DND-41 (cell line): ENCODE measurements around the gene TP53I13.

Experiments used
- ATAC-seq: fragments of 200-7000 bp; cut with Tn5 transposase; 3 replicates; pipeline ENCODE4 v1.9.1; 2021; ENCODE audit warnings: low read depth; ENCODE audit not compliant: insufficient read depth
- DNase-seq: peaks from one replicate; pipeline ENCODE4 v3.0.0-alpha.2; 2020
- H2AFZ ChIP-seq: 2 replicates; pipeline ENCODE4 v1.6.0; 2012; ENCODE audit warnings: low read depth, low read length
- H3K27ac ChIP-seq: 2 replicates; pipeline ENCODE4 v1.5.1; 2012; ENCODE audit warnings: low read length, inconsistent platforms
- H3K27me3 ChIP-seq: fragments of 200-600 bp; sonication (generic); 2 replicates; pipeline ENCODE4 v1.6.0; 2012; ENCODE audit warnings: low read length, mild to moderate bottlenecking, inconsistent platforms; ENCODE audit not compliant: insufficient read depth, poor library complexity
- H3K36me3 ChIP-seq: 2 replicates; pipeline ENCODE4 v1.5.1; 2012; ENCODE audit warnings: low read length, inconsistent platforms; ENCODE audit not compliant: insufficient read depth
- H3K4me1 ChIP-seq: 2 replicates; pipeline ENCODE4 v1.5.1; 2012; ENCODE audit warnings: mild to moderate bottlenecking, low read length; ENCODE audit not compliant: insufficient read depth
- H3K4me2 ChIP-seq: 2 replicates; pipeline ENCODE4 v1.6.0; 2012; ENCODE audit warnings: mild to moderate bottlenecking, moderate library complexity, low read length, inconsistent platforms; ENCODE audit not compliant: insufficient read depth
- H3K4me3 ChIP-seq, 2 experiments: fragments of 200-600 bp in 1 of 2; shearing (Covaris generic) in 1 of 2; 2 replicates each; pipeline ENCODE4 v1.5.1; 2012 to 2016; ENCODE audit warnings: inconsistent platforms in 2 of 2, low read length in 2 of 2, mild to moderate bottlenecking in 2 of 2, low read depth in 1 of 2, moderate library complexity in 1 of 2
- H3K79me2 ChIP-seq: 2 replicates; pipeline ENCODE4 v1.6.0; 2012; ENCODE audit warnings: low read length, inconsistent platforms; ENCODE audit not compliant: insufficient read depth
- H3K9ac ChIP-seq: 2 replicates; pipeline ENCODE4 v1.6.0; 2012; ENCODE audit warnings: low read depth, mild to moderate bottlenecking, inconsistent platforms, low read length, moderate library complexity
- H3K9me3 ChIP-seq: 2 replicates; pipeline ENCODE4 v1.5.1; 2012; ENCODE audit warnings: low read length, moderate library complexity, mild to moderate bottlenecking, inconsistent platforms; ENCODE audit not compliant: insufficient read depth, severe bottlenecking
- H4K20me1 ChIP-seq: 2 replicates; pipeline ENCODE4 v1.6.0; 2012; ENCODE audit warnings: low read length; ENCODE audit not compliant: insufficient read depth
- CTCF ChIP-seq: IDR thresholded peaks from 2 replicates; pipeline ENCODE4 v1.5.1; 2012; ENCODE audit warnings: borderline replicate concordance, low read length, moderate library complexity, mild to moderate bottlenecking; ENCODE audit not compliant: poor library complexity, severe bottlenecking; ENCODE audit errors: extremely low read depth
- EZH2 ChIP-seq: IDR thresholded peaks from 3 replicates; pipeline ENCODE4 v1.6.1; 2012; ENCODE audit warnings: borderline replicate concordance, low read depth, mild to moderate bottlenecking, moderate library complexity, low read length, inconsistent platforms; ENCODE audit not compliant: severe bottlenecking

Gene TP53I13

GRCh38 chr17:29568331-29569244, at the start of gene TP53I13:
Gene TP53I13, plus strand, starts transcription at chr17:29568701. Its CDS starts 58 bp downstream, at chr17:29568759.
- ATAC-seq, result peak; percentile 69
- H3K27ac ChIP-seq, result peak within 1 kb of the TSS; percentile 95

DNA sequence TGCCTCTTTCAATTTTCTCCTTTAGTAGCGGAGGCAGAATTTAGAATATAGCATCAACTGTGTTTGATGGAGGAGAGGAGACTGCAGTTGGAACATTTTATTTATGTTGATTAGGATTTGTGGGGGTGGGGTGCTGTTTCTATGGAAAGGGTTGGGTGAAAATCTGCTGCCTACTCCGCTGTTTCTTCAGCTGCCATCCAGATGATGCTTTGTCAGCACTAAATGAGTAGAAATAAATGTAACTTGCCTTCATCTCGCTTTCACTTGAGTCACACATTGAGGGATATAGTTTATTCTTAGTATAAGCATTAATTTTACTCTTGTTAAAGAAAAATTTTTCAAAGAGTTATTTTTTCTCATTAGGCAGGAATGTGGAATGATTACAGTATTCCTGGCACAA, 43.8 kb upstream of the TP53I13 start:
- H3K9ac ChIP-seq, result no peak overlapping the region
- no peak overlapping the region for H3K4me2 ChIP-seq
- no peaks in the 10 kb centered on the region for H3K27me3 ChIP-seq
- DNase-seq, result no peak
- no peak for ATAC-seq
- no peaks in the 10 kb centered on the region for H3K79me2 ChIP-seq
- H3K27ac ChIP-seq, result no peak overlapping the region
- H3K36me3 ChIP-seq, result peaks cover 78% of the 10 kb centered on the region
- no peak for TF ChIP-seq EZH2
- TF ChIP-seq CTCF, result no peak
- no peak overlapping the region for H2AFZ ChIP-seq
- H4K20me1 ChIP-seq, result no peaks in the 10 kb centered on the region
- H3K4me1 ChIP-seq, result no peaks in the 10 kb centered on the region
- no peaks in the 10 kb centered on the region for H3K9me3 ChIP-seq
- H3K4me3 ChIP-seq, result no peak overlapping the region

More at GRCh38 chr17:29568331-29569244, at the start of gene TP53I13:
- Histone ChIP-seq H3K4me2 (peak within 1 kb of the TSS; percentile 96), H3K9me3 (no peaks in the 10 kb centered on the region), H3K9ac (peak within 1 kb of the TSS; percentile 92), H4K20me1 (peaks cover 29% of the 10 kb centered on the region), H3K4me3 (peak within 1 kb of the TSS; percentile 67 to 84), H2AFZ (peak within 1 kb of the TSS; percentile 92), H3K36me3 (peaks cover 19% of the 10 kb centered on the region), H3K79me2 (peaks cover 38% of the 10 kb centered on the region), H3K27me3 (peaks cover 9% of the 10 kb centered on the region), H3K4me1 (peaks cover 54% of the 10 kb centered on the region)
- TF ChIP-seq CTCF (no peak), EZH2 (no peak)
- peak; percentile 95 for DNase-seq

DNA sequence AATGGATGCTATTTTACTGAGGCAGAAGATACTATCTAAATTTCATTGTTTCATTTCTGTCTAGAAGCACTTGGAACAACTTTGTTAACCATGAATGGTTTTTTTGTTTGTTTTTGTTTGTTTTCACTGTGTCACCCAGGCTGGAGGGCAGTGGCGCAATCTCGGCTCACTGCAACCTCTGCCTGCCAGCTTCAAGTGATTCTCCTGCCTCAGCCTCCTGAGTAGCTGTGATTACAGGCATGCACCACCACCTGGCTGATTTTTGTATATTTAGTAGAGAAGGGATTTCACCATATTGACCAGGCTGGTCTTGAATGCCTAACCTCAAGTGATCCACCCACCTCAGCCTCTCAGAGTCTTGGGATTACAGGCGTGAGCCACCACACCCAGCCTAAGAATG, 42.2 kb upstream of the TP53I13 start:
- no peaks in the 10 kb centered on the region for H4K20me1 ChIP-seq
- H3K4me1 ChIP-seq, result no peaks in the 10 kb centered on the region
- H3K27me3 ChIP-seq, result no peaks in the 10 kb centered on the region
- H2AFZ ChIP-seq, result no peak overlapping the region
- DNase-seq (no peak), ATAC-seq (no peak)
- no peaks in the 10 kb centered on the region for H3K9me3 ChIP-seq
- peaks cover 75% of the 10 kb centered on the region for H3K36me3 ChIP-seq
- no peaks in the 10 kb centered on the region for H3K79me2 ChIP-seq
- H3K27ac ChIP-seq, result no peak overlapping the region
- TF ChIP-seq CTCF (no peak), EZH2 (no peak)
- H3K4me3 ChIP-seq, result no peak overlapping the region
- no peak overlapping the region for H3K9ac ChIP-seq
- H3K4me2 ChIP-seq, result no peak overlapping the region
